ENCODE measurements around the gene KRT1.
"Not testable (repeated sequence)": the region's sequence is repeated elsewhere in the genome, so short reads cannot be mapped to it uniquely, and the experiment has no call there.

The KRT1 gene

GRCh38 chr12:52680363-52680762 is at the start of gene KRT1:
TSS of gene KRT1 (minus strand) at chr12:52680407. CDS start at chr12:52680348, 59 bp downstream.
- DNase-seq, result no peak

GRCh38 chr12:52729147-52729546 is 48.9 kb upstream of the KRT1 start:
- DNase-seq, result no peak

GRCh38 chr12:52728374-52728773 is 48.2 kb upstream of the KRT1 start:
- DNase-seq, result no peak

GRCh38 chr12:52727037-52727436 is 46.8 kb upstream of the KRT1 start:
- DNase-seq, result no peak

GRCh38 chr12:52726451-52726850 is 46.2 kb upstream of the KRT1 start:
- no peak for DNase-seq

- DNase-seq, result no peak
Observed at GRCh38 chr12:52724384-52724783, 44.2 kb upstream of the KRT1 start.

GRCh38 chr12:52722680-52723079 is 42.5 kb upstream of the KRT1 start:
- DNase-seq, result no peak

GRCh38 chr12:52721838-52722470 is 41.7 kb upstream of the KRT1 start:
- DNase-seq, result no peak

GRCh38 chr12:52720365-52720886 is 40.2 kb upstream of the KRT1 start:
- no peak for DNase-seq

GRCh38 chr12:52716061-52716460 is 35.9 kb upstream of the KRT1 start:
- no peak for DNase-seq

GRCh38 chr12:52715416-52715815 is 35.2 kb upstream of the KRT1 start:
- DNase-seq, result no peak

- no peak for DNase-seq
Observed at GRCh38 chr12:52714887-52715281, 34.7 kb upstream of the KRT1 start.

- no peak for DNase-seq
Observed at GRCh38 chr12:52713960-52714886, 34.0 kb upstream of the KRT1 start.

GRCh38 chr12:52712122-52712521 is 31.9 kb upstream of the KRT1 start:
- DNase-seq, result not testable (repeated sequence)

GRCh38 chr12:52710730-52711129 is 30.5 kb upstream of the KRT1 start:
- no peak for DNase-seq

- DNase-seq, result no peak
Observed at GRCh38 chr12:52708010-52708409, 27.8 kb upstream of the KRT1 start.

- no peak for DNase-seq
Observed at GRCh38 chr12:52704464-52704863, 24.3 kb upstream of the KRT1 start.

GRCh38 chr12:52703878-52704277 is 23.7 kb upstream of the KRT1 start:
- DNase-seq, result no peak

GRCh38 chr12:52703424-52703823 is 23.2 kb upstream of the KRT1 start, which contains the start of gene KRT77:
TSS of gene KRT77 (minus strand) at chr12:52703524. CDS start at chr12:52703434, 90 bp downstream.
- DNase-seq, result no peak

GRCh38 chr12:52702338-52702737 is 22.1 kb upstream of the KRT1 start:
- no peak for DNase-seq

- DNase-seq, result no peak
Observed at GRCh38 chr12:52701281-52701680, 21.1 kb upstream of the KRT1 start.

GRCh38 chr12:52699960-52700359 is 19.8 kb upstream of the KRT1 start:
- DNase-seq, result no peak

GRCh38 chr12:52699373-52699772 is 19.2 kb upstream of the KRT1 start:
- no peak for DNase-seq

Data from CD4-positive, alpha-beta T cell treated with Interleukin-15 for 1 hour (primary cell).